Gastroesophageal sphincter (tissue), 3 donors: Measurements from ENCODE around the gene FBXL16.
A peak's percentile ranks its signal among the peaks of the same experiment; 100 is the strongest.

Source experiments
- EP300 ChIP-seq: sonication (generic); formaldehyde crosslinking; IDR thresholded peaks from one replicate; pipeline ENCODE4 v1.6.1; 2017; ENCODE audit warnings: antibody characterized with exemption, mild to moderate bottlenecking
- POLR2A ChIP-seq, 2 donors: fragments of 450-650 bp; IDR thresholded peaks; one replicate each; pipeline ENCODE4 v1.6.1; 2017; ENCODE audit warnings: antibody characterized with exemption in 2 of 2, mild to moderate bottlenecking in 2 of 2, moderate library complexity in 1 of 2
- TF ChIP-seq, protein P1 (sequence below), 4 experiments: fragments of 200-600 bp in 2 of 4; fragments of 450-650 bp in 2 of 4; sonication (generic) in 1 of 4; IDR thresholded peaks; one replicate each; pipeline ENCODE4 v1.5.1; 2017 to 2019; ENCODE audit warnings: antibody characterized with exemption in 4 of 4, mild to moderate bottlenecking in 2 of 4, moderate library complexity in 2 of 4

DNA sequence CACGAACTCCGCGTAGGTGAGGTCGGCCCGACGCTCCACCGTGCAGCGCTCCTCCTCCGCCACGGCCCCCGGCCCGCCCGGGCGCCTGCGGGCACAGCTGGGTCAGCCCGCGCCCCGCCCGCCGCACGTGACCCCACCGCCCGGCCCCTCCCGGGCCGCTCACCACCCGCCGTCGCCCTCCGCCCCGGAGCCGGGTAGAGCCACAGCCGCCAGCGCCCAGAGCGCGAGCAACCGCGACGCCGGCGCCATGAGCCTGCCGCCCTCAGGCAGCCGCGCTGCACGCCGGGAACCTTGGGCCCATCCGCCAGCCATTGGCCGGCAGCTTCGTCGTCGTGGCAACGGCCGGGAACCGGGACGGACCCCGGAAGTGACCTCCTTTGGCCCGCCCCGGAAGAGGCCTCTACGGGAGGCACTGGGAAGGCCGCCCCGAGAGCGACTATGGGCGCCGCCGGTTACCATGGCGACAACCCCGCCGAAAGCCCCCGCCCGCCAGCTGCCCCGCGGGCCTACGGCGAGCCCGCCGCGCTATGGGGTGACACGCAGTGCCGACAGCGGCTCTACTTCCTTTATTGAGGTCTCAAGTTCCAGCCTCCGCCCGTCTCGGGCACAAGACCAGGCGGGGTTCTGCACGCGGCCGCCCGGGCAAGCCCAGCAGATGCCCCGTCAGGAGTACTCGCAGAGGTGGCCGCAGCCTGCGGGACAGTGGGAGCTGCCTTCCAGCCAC is 21.4 kb downstream of the FBXL16 start, which contains the start of gene JMJD8:
- TF ChIP-seq, protein P1, sequence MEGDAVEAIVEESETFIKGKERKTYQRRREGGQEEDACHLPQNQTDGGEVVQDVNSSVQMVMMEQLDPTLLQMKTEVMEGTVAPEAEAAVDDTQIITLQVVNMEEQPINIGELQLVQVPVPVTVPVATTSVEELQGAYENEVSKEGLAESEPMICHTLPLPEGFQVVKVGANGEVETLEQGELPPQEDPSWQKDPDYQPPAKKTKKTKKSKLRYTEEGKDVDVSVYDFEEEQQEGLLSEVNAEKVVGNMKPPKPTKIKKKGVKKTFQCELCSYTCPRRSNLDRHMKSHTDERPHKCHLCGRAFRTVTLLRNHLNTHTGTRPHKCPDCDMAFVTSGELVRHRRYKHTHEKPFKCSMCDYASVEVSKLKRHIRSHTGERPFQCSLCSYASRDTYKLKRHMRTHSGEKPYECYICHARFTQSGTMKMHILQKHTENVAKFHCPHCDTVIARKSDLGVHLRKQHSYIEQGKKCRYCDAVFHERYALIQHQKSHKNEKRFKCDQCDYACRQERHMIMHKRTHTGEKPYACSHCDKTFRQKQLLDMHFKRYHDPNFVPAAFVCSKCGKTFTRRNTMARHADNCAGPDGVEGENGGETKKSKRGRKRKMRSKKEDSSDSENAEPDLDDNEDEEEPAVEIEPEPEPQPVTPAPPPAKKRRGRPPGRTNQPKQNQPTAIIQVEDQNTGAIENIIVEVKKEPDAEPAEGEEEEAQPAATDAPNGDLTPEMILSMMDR (IDR thresholded peaks at IDR 0.05) = peak in 1 of 4 experiments; percentile 5
- peak; percentile 70 to 72 for TF ChIP-seq POLR2A (IDR thresholded peaks at IDR 0.05)
- TF ChIP-seq EP300 = no peak
